HG03135 (cell line): ENCODE measurements around the gene GPR25.

ENCODE experiments used
- ATAC-seq: cut with Tn5 transposase; IDR thresholded peaks from one replicate; pipeline ENCODE4 v1.9.1; 2021; ENCODE audit warnings: mild to moderate bottlenecking, moderate library complexity; ENCODE audit not compliant: unreplicated experiment

GPR25 gene

DNA sequence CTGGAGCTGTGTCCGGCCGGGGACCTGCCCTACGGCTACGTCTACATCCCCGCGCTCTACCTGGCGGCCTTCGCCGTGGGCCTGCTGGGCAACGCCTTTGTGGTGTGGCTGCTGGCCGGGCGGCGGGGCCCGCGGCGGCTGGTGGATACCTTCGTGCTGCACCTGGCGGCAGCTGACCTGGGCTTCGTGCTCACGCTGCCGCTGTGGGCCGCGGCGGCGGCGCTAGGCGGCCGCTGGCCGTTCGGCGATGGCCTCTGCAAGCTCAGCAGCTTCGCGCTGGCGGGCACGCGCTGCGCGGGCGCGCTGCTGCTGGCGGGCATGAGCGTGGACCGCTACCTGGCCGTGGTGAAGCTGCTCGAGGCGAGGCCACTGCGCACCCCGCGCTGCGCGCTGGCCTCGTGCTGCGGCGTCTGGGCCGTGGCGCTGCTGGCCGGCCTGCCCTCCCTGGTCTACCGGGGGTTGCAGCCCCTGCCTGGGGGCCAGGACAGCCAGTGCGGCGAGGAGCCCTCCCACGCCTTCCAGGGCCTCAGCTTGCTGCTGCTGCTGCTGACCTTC lies 412 bp downstream of the GPR25 start:
- no peak for ATAC-seq

DNA sequence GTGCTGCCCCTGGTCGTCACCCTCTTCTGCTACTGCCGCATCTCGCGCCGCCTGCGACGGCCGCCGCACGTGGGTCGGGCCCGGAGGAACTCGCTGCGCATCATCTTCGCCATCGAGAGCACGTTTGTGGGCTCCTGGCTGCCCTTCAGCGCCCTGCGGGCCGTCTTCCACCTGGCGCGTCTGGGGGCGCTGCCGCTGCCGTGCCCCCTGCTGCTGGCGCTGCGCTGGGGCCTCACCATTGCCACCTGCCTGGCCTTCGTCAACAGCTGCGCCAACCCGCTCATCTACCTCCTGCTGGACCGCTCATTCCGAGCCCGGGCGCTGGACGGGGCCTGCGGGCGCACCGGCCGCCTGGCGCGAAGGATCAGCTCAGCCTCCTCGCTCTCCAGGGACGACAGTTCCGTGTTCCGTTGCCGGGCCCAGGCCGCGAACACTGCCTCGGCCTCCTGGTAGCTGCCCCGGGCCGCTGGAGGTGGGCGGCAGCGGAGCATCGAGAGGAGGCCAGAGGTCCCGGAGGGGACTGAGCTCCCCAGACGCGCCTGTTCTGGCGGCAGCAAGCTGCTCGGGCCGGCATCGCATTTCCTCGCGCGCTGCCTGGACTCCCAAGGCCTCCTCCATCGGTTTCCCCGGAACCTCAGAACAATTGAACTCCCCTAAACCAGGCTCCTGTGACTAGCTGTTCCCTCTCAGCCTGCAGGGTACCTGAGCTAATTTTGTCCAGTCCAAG lies 1.1 kb downstream of the GPR25 start:
- no peak for ATAC-seq

DNA sequence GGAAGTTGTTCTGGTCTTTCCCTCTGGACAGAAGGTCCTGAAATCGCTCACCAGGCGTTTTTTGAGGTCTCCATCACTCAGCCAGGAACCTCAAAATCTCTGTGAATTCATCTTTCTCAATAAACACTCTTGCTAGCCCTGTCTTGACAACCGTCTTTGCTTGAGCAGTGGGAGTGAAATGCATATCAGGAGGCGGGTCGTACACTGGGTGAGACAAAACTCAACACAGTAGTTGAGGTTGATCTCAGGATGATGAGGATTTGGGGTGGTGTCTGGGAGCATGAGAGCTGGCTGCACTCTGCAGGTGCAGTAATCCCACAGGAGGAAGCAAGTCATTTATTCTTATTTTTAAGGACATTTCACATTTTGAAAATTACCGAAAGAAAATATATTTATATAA lies 1.9 kb downstream of the GPR25 start:
- ATAC-seq: no peak

DNA sequence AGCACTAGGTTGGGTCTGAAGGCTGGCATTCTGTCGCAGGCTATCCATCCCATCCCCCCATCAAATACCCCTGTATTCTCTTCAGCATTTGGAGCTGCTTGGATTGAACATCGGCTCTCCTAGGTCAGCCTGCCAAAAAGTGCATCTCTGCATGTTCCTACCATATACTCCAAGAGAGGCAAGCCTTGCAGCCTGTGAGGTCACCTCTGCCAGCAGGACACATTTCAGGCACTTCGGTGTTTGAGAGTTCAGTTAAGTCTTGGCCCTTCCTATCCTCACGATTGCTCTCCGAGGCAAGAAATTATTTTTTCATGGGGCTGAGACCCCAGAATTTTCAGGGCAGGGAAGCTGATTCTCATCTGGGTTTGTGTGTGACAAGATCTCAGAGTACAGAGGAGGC lies 2.6 kb downstream of the GPR25 start:
- ATAC-seq: no peak

DNA sequence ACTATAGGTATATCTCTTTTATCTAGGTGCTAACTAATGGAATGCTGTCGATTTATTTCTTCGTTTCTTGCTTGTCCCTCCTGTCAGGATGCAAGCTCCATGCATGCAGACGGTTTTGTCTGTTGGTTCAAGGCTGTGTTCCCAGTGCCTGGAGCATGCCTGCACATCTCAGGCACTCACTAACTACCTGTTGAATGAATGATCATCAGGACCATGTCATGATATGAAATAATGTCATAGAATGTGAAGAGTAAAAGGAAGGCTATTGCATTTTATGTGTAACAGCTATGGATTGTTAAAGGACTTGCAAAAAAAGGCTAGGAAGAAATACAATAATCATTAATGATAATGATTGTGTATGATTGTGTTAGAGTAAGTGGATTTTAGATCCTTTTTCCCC lies 4.2 kb downstream of the GPR25 start:
- no peak for ATAC-seq

DNA sequence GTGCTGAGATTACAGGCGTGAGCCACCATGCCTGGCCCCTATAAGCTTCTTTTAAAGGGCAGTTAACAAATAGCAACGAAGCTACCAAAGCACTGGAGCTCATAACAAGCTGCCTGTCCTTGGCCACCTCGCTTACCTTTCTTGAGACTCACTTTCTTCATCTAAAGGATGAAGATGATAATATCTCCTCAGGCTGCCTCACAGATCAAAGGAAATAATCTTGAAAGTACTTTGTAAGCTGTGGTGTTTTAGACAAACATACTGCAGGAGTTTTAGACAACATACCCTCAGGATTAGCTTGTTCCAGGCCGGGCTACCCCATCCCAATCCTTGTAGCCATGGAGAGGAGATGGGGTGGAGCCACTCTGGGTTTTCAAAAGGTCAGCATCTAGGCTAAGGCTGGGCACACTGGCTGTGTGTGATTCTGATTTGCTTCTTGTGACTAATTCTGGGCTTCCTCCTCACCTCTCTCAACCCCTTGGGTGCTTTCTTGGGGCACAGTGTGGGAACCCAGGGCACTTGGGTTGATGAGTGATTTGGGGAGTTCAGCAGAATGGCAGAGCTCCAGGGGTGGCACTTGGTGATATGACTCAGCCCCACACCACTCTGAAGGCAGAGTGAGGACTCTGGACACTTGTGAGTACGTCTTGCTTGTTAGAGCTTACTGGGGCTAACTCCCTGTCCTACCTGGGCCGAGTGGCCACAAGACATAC lies 5.2 kb downstream of the GPR25 start:
- peak; percentile 63 for ATAC-seq

DNA sequence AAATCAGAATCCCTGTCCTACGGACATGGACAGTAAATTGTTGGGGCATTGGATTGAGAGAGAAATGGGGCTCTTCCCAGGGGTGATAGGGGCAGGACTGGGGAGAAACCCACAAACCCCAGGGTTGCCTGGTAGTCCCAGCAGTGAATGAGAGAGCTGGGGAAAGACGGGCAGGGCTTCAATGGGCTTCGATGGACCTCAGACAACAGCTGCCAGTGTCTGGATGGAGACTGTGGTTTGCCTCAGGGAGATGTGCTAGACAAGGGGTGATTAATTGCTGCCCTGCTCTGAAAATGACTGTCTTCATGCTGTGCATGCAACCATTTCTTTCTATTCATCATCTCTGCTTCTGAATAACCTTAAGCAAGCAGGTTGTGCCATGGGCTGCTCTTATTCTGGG lies 7.4 kb downstream of the GPR25 start:
- ATAC-seq: no peak

DNA sequence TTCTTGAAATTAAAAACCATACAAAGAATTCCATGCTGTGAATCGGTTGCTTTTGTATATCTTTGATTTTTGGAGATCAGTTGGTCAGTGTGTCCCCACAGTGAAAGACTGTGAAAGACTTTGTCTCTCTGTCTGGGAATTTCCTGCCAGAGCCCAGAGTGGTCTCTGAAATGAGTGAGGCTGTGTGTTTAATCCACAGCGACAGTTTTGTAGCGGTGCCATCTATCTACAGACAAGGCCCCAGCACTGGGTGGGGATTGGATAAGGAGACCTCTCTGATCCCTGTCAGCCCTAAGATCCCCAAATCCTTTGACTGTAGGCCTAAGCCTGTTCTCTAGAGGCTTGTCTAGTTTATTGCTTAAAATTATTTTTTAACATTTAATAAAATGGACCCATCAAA lies 10.3 kb downstream of the GPR25 start:
- no peak for ATAC-seq

DNA sequence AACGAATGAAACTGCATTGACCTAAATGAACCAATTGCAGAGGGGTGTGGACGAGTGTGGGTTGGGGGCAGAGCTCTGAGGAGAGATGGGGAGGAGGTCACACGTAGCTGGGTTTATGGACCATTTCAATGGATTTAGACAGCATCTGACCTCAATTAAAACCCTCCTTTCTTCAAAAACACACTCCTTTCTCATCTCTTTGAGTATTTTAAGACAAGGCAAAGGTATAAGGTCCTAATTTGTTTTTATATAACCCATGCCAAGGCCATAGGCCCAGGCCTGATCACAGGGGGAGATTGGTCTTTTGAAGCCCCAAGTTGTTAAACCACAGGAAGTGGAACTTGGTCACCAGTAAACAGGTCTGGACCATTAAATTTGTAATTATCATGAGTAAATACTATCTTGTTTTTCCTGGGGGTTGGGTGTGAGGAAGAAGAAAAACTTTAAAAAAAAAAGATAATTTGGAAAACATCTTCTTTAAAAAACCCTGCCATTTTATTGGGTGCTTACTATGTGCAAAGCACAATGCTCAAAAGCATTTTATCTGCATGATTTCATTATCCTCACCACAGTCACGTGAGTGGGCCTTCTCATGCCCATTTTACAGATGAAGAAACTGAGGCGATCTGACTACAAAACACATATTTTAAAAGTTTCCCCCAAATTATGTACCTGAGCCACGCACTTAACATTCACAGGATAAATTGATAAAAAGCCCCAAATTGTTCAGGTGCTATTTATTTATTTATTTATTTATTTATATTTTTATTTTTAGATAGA lies 13.0 kb downstream of the GPR25 start:
- no peak for ATAC-seq

DNA sequence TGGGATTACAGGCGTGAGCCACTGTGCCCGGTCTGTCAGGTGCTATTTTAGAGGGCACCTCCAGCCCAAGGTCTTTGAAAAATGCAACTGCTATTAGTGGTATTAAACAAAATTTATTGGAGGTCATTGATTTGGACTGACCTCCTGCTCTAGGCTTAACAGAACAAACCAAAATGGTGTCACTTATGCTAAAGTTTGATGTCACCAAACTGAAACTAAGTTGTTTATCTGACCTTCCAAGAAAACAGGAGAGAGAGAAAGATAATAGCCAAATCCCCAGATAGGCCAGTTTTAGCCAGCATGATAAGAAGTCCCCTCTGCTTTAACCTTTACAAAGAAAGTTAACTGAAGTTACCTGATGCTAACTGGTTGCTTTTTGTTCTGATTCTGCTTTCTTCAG lies 13.8 kb downstream of the GPR25 start:
- no peak for ATAC-seq

DNA sequence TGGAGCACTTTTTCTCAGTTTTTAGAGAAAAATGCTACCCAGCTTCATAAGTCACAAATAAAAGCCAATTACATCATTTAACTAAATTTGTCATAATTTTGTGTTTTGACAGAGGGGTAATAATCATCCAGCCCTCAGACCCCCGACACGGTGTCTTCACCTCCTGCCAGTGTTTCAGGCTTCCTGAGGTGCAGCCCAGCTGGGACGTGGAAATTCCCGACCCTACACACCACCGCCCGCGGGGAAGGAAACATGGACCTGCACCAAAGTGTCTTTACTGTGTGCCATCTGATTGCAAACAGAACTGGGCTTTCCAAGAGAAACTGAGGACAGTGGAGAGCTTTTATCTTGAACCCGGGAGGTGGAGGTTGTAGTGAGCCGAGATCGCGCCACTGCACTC lies 14.3 kb downstream of the GPR25 start:
- no peak for ATAC-seq

DNA sequence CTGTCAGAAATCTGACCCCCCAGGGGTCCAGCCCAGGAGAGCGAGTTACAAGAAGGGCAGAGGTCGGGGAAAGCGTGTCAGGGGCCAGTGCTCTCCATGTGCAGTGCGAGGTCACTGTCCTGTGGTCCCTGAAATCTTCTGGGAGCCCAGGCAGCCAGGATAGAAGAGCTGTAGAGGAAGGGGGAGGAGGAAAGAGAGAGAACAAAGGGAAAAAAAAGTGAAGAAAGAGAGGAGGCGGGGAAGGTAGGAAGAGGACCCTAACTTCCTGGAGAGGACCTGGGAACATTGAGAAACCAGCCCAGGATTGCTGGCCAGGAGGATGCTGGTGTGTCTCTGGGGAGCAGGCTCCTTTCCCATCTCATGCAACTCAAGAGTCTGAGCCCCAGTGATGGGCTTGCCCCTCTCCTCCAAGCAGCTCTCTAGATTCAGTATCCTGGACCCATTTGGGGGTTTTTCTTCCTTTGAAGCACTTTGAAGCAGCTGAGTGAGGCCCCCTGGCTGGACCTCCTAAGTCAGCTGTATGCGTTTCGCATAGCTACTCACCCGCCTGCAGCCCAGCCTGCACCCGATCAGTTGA lies 15.1 kb downstream of the GPR25 start:
- no peak for ATAC-seq

DNA sequence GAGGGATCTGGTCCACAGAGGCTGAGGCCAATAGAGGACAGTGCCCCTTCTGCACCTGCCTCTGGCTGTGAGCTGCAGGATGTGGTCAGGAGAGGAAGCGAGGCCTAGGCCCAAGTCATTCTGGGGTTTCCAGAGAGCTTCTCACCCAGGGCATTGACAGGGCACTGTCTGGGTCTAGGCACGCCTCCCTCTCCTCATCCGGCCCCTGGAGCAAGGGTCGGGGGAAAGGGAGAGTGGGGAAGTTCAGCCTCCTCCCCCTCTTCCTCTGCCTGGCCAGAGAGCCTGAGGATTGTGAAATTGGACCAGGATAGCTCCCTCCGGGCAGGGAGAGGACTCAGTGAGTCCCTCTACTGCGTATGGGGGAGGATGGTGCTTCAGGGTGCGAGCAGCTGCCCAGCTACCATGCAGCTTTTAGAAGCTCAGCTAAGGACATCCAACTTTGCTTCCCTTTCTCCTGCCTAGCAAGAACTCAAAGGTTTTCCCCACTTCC lies 15.6 kb downstream of the GPR25 start:
- ATAC-seq: peak; percentile 91

DNA sequence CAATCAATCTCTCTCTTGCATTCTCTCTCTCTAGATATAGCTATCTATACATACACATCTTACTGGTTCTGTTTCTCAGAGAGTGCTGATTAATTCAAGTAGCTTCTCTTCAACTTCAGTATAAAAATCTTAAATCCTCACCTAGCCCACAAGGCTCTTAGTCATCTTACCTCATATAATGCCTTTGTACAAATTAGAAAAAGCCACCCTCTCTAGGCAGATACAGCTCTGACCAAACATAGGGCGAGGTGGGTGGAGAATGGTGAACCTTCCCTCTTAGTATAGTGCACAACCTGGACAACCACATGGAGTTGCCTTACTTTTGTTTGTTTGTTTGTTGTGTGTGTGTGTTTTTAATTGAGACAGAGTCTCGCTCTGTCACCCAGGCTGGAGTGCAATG lies 16.8 kb downstream of the GPR25 start:
- ATAC-seq: no peak

DNA sequence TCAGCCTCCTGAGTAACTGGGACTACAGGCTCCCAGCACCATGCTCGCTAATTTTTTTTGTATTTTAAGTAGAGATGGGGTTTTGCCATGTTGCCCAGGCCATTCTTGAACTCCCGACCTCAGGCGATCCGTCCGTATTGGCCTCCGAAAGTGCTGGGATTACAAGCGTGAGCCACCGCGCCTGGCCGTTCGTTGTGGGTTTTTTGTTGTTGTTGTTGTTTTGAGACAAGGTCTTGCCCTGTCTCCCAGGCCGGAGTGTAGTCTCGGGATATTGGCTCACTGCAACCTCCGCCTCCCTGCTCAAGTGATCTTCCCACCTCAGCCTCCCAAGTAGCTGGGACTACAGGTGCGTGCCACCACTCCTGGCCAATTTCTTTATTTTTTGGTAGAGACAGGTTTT lies 17.2 kb downstream of the GPR25 start:
- ATAC-seq: no peak

DNA sequence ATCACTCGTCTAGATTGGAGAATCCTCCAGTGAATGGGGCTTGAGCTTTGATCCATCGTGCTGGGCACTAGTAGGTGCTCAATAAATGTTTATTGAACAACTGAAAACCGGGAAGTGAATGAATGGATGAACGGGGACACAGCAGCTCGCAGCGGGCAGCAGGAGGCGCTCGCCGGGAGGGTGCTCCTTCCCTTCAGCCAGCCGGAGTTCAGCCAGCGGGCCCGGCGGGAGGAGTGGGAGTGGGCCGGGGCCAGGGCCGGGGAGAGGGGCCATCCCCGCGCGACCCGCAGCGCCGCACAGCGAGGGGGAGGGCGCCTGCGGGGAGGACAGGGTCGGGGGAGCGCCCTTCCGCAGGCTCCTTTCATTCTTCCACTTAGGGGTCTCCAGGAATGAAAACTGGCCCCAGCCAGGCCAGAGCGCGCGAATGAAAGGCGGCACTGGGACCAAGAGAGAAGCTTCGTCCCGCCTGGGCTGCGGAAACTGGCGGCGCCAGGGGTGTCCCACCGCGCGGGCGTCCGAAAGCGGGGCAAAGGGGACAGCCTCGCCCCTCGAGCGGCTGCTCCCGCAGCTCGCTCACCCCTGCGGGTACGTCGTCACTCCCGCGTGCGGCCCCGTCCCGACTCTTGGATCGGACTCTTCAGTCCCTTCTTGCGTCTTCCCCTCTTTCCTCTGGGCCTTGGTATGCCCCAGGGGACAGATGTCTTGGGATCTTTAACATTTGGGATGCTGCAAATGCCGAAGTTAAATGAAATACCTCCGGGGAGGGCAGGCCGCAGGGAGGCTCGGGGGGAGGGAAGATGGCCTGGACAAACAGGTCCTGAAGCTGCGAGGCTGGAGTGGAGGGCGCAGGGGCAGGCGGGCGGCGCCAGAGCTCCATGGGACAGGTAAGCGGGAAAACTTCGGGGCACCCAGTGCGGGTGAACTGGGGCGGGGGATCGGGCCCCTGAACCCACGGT lies 18.3 kb downstream of the GPR25 start:
- no peak for ATAC-seq

DNA sequence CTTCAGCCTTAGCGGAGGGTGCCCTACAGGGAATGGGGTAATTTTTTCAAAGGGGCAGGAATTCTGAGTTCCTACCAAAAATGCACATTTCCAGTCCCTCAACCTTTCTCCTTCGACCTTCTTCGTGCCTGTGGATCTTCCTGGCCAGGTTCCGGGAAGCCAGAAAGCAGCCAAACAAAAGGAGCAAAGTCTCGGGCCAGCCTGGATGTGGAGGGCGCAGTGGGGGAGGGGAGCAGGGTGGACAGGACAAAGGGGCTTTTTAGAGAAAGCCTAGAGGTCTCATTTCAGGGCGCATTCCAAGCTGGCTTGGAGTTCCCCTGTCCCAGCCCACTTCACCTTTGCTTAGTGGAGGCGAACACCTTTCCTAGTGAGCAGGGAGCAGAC lies 19.0 kb downstream of the GPR25 start:
- no peak for ATAC-seq

DNA sequence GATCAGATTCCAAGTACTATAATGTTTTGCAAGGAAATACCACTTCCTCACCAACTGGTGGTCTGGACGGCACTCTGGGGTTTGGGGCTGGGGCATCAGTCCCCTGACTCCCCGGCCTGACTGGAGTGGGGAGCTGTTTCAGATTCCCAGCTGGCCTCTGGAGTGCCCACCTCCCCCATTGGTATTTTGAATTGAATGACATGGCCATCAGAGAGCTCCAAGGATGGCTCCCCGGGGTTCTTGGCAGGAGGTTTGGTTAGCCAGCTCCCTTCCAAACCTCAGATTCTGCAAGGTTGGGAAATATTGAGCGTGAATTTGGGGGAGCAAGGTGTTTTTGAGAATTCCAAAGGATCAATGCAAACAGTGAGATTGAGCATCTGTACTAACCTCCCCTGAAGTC lies 19.8 kb downstream of the GPR25 start:
- ATAC-seq: no peak

DNA sequence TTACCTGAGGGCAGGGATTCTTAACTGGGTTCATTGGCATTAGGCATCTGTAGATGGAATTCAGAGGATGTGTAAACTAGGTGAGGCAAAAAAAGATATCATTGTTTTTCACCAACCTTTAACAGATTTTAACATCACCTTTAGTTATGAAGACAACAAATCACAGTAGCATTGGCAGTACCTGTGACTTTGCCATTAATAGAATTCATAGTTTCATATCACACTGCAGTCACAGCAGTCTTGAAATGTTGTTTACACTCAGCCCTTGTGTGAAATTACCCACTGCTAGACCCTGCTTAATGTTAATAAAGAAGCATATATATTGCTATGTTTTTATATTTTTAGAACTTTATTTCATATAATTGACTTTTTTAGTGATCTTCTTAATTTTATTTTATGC lies 20.2 kb downstream of the GPR25 start:
- ATAC-seq: no peak

DNA sequence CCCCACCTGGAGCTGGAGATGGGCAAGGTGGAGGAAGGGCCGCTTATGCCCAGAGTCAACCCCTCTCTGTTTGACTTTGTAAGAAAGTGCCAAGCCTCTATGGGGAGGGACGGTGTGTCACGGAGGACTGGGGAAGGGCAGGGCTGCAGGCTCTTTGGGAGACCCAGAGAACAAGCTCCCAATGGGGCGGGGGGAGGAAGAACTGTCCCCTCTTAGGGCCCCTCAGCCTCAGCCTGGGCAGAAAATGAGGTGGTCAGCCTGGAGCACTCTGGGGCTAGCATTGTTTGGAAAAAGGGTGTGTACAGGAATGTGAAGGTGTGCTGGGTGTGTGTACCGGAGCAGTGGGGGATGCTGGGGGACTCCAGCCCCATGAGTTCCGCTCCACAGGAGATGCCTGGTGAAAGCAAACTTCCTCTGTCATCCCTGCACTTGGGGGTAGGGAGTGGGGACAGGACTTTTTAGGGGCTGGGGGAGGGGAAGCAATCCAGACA lies 20.7 kb downstream of the GPR25 start:
- no peak for ATAC-seq
